GM18499 (cell line): ENCODE data around the gene CCDC85A.

Experiments used
- ATAC-seq: cut with Tn5 transposase; IDR thresholded peaks from one replicate; pipeline ENCODE4 v1.9.1; 2021; ENCODE audit warnings: moderate number of reproducible peaks; ENCODE audit not compliant: insufficient read depth, unreplicated experiment

The CCDC85A gene

GRCh38 chr2:56232912-56233311, 49.1 kb downstream of the CCDC85A start:
- ATAC-seq: no peak

GRCh38 chr2:56234241-56234640, 50.5 kb downstream of the CCDC85A start:
- no peak for ATAC-seq

- ATAC-seq: no peak
Measured at GRCh38 chr2:56239030-56239429, 55.2 kb downstream of the CCDC85A start.

GRCh38 chr2:56239437-56239836, 55.6 kb downstream of the CCDC85A start:
- ATAC-seq: no peak

- no peak for ATAC-seq
Measured at GRCh38 chr2:56240210-56240609, 56.4 kb downstream of the CCDC85A start.

GRCh38 chr2:56244506-56244905, 60.7 kb downstream of the CCDC85A start:
- ATAC-seq: no peak

- ATAC-seq: no peak
Measured at GRCh38 chr2:56244911-56245530, 61.2 kb downstream of the CCDC85A start.

- no peak for ATAC-seq
Measured at GRCh38 chr2:56248965-56249742, 65.4 kb downstream of the CCDC85A start.

GRCh38 chr2:56250153-56250729, 66.5 kb downstream of the CCDC85A start:
- no peak for ATAC-seq

GRCh38 chr2:56260415-56260814, 76.6 kb downstream of the CCDC85A start:
- no peak for ATAC-seq

GRCh38 chr2:56262241-56262640, 78.5 kb downstream of the CCDC85A start:
- no peak for ATAC-seq

GRCh38 chr2:56263876-56264275, 80.1 kb downstream of the CCDC85A start:
- no peak for ATAC-seq

- no peak for ATAC-seq
Measured at GRCh38 chr2:56266761-56267414, 83.1 kb downstream of the CCDC85A start.

GRCh38 chr2:56267415-56267788, 83.6 kb downstream of the CCDC85A start:
- ATAC-seq: no peak

GRCh38 chr2:56268856-56269255, 85.1 kb downstream of the CCDC85A start:
- no peak for ATAC-seq

- ATAC-seq: no peak
Measured at GRCh38 chr2:56271275-56271674, 87.5 kb downstream of the CCDC85A start.

- ATAC-seq: no peak
Measured at GRCh38 chr2:56285224-56285623, 101.4 kb downstream of the CCDC85A start.

- ATAC-seq: no peak
Measured at GRCh38 chr2:56286936-56287335, 103.1 kb downstream of the CCDC85A start.

GRCh38 chr2:56287508-56287907, 103.7 kb downstream of the CCDC85A start:
- ATAC-seq: no peak

GRCh38 chr2:56287974-56288373, 104.2 kb downstream of the CCDC85A start:
- ATAC-seq: no peak
